ENCODE results near the gene HOOK2. TPM values are rescaled to one million over a fixed set of nuclear protein-coding genes. Genes with fewer than 3 reads are reported as not detected.
A peak's percentile ranks its signal among the peaks of the same experiment; 100 is the strongest.

Gene HOOK2
- total RNA-seq, 1 experiment from 2014 or later = 17.8 TPM

GRCh38 chr19:12767150-12767549 lies 8.2 kb downstream of the HOOK2 start:
- in situ Hi-C loops (cut with HindIII; ENCODE audit: low pct_unique_long_range_greater_than_20kb, low sequenced_read_pairs) = no loop called here
- no peak for DNase-seq (ENCODE audit: low read depth)

GRCh38 chr19:12766051-12766521 lies 9.3 kb downstream of the HOOK2 start:
- in situ Hi-C loops (cut with HindIII; ENCODE audit: low pct_unique_long_range_greater_than_20kb, low sequenced_read_pairs) = no loop called here
- peak; percentile 88 for DNase-seq (ENCODE audit: low read depth)

- in situ Hi-C loops (cut with HindIII; ENCODE audit: low pct_unique_long_range_greater_than_20kb, low sequenced_read_pairs) = no loop called here
- no peak for DNase-seq (ENCODE audit: low read depth)
Observed at GRCh38 chr19:12764698-12765097, 10.7 kb downstream of the HOOK2 start.

- DNase-seq (ENCODE audit: low read depth) = no peak
- in situ Hi-C loops (cut with HindIII; ENCODE audit: low pct_unique_long_range_greater_than_20kb, low sequenced_read_pairs) = no loop called here
Observed at GRCh38 chr19:12763100-12763499, 12.3 kb downstream of the HOOK2 start.

- DNase-seq (ENCODE audit: low read depth) = no peak
- in situ Hi-C loops (cut with HindIII; ENCODE audit: low pct_unique_long_range_greater_than_20kb, low sequenced_read_pairs) = no loop called here
Observed at GRCh38 chr19:12759686-12760085, 15.7 kb downstream of the HOOK2 start.

- peak; percentile 30 for DNase-seq (ENCODE audit: low read depth)
- in situ Hi-C loops (cut with HindIII; ENCODE audit: low pct_unique_long_range_greater_than_20kb, low sequenced_read_pairs) = no loop called here
Observed at GRCh38 chr19:12757544-12758274, 17.6 kb downstream of the HOOK2 start.

GRCh38 chr19:12756150-12756883 lies 19.0 kb downstream of the HOOK2 start:
- DNase-seq (ENCODE audit: low read depth) = no peak
- in situ Hi-C loops (cut with HindIII; ENCODE audit: low pct_unique_long_range_greater_than_20kb, low sequenced_read_pairs) = no loop called here

GRCh38 chr19:12754465-12755196 lies 20.7 kb downstream of the HOOK2 start:
- DNase-seq (ENCODE audit: low read depth) = no peak
- in situ Hi-C loops (cut with HindIII; ENCODE audit: low pct_unique_long_range_greater_than_20kb, low sequenced_read_pairs) = no loop called here

- no peak for DNase-seq (ENCODE audit: low read depth)
- in situ Hi-C loops (cut with HindIII; ENCODE audit: low pct_unique_long_range_greater_than_20kb, low sequenced_read_pairs) = no loop called here
Observed at GRCh38 chr19:12752056-12752781, 23.1 kb downstream of the HOOK2 start.

GRCh38 chr19:12751635-12752034 lies 23.7 kb downstream of the HOOK2 start, which contains the start of gene BEST2:
Gene BEST2 (plus strand): TSS chr19:12751791. CDS start chr19:12752593, 802 bp downstream.
- in situ Hi-C loops (cut with HindIII; ENCODE audit: low pct_unique_long_range_greater_than_20kb, low sequenced_read_pairs) = no loop called here
- no peak for DNase-seq (ENCODE audit: low read depth)

- in situ Hi-C loops (cut with HindIII; ENCODE audit: low pct_unique_long_range_greater_than_20kb, low sequenced_read_pairs) = no loop called here
- DNase-seq (ENCODE audit: low read depth) = no peak
Observed at GRCh38 chr19:12750851-12751250, 24.5 kb downstream of the HOOK2 start.

GRCh38 chr19:12749938-12750521 lies 25.3 kb downstream of the HOOK2 start:
- in situ Hi-C loops (cut with HindIII; ENCODE audit: low pct_unique_long_range_greater_than_20kb, low sequenced_read_pairs) = no loop called here
- no peak for DNase-seq (ENCODE audit: low read depth)

GRCh38 chr19:12748489-12748888 lies 26.9 kb downstream of the HOOK2 start:
- DNase-seq (ENCODE audit: low read depth) = no peak
- in situ Hi-C loops (cut with HindIII; ENCODE audit: low pct_unique_long_range_greater_than_20kb, low sequenced_read_pairs) = no loop called here

- DNase-seq (ENCODE audit: low read depth) = no peak
- in situ Hi-C loops (cut with HindIII; ENCODE audit: low pct_unique_long_range_greater_than_20kb, low sequenced_read_pairs) = no loop called here
Observed at GRCh38 chr19:12745166-12745897, 30.0 kb downstream of the HOOK2 start.

GRCh38 chr19:12737835-12738351 lies 37.5 kb downstream of the HOOK2 start:
- no peak for DNase-seq (ENCODE audit: low read depth)
- in situ Hi-C loops (cut with HindIII; ENCODE audit: low pct_unique_long_range_greater_than_20kb, low sequenced_read_pairs) = no loop called here

GRCh38 chr19:12736995-12737834 lies 38.1 kb downstream of the HOOK2 start, which contains the start of gene GET3:
Gene GET3 (plus strand): TSS chr19:12737497. CDS start chr19:12737506, 9 bp downstream.
- DNase-seq (ENCODE audit: low read depth) = peak; percentile 100
- in situ Hi-C loops (cut with HindIII; ENCODE audit: low pct_unique_long_range_greater_than_20kb, low sequenced_read_pairs) = no loop called here
